IMR-90 (cell line): ENCODE data around the gene KTN1. TPM values are rescaled to one million over a fixed set of nuclear protein-coding genes. Genes with fewer than 3 reads are reported as not detected.

Source experiments
- ATAC-seq: fragments of 200-7000 bp; cut with Tn5 transposase; 2 replicates; pipeline ENCODE4 v1.9.1; 2020; ENCODE audit warnings: low read depth, mild to moderate bottlenecking, moderate library complexity
- BruUV-seq: library from RNA; stranded (reverse); fragments of 400-500 nt; replicated peaks from 2 replicates; lab custom pipeline; 2021; lab: Mats Ljungman, UMichigan
- CTCF ChIA-PET: fragments of 300-600 bp; formaldehyde crosslinking; extraction: SDS; loops from one replicate; lab custom pipeline; 2021; ENCODE audit warnings: antibody characterized with exemption; lab: Yijun Ruan, JAX
- POLR2A ChIA-PET: fragments of 300-600 bp; sonication (Branson Sonifier 250); formaldehyde crosslinking; loops from one replicate; lab custom pipeline; 2022; ENCODE audit warnings: antibody characterized with exemption; ENCODE audit not compliant: unreplicated experiment; lab: Charles Lee
- DNase-seq: peaks from one replicate; pipeline ENCODE4 v3.0.0; 2013
- H2AFZ ChIP-seq: replicated peaks from 2 replicates; pipeline ENCODE3; 2013; ENCODE audit warnings: low read length, mild to moderate bottlenecking; ENCODE audit not compliant: poor library complexity
- H2AK5ac ChIP-seq: 2 replicates; pipeline ENCODE4 v1.6.1; 2013; ENCODE audit warnings: low read depth, low read length, inconsistent platforms
- H2AK9ac ChIP-seq: replicated peaks from 2 replicates; pipeline ENCODE3; 2013; ENCODE audit warnings: mild to moderate bottlenecking, low read depth, low read length, moderate library complexity; ENCODE audit not compliant: poor library complexity
- H2BK120ac ChIP-seq: 2 replicates; pipeline ENCODE4 v1.6.1; 2013; ENCODE audit warnings: low read depth, low read length, inconsistent platforms
- H2BK15ac ChIP-seq: 3 replicates; pipeline ENCODE4 v1.6.1; 2013; ENCODE audit warnings: low read depth, low read length, inconsistent platforms
- H2BK20ac ChIP-seq: 2 replicates; pipeline ENCODE4 v1.6.1; 2013; ENCODE audit warnings: low read depth, mild to moderate bottlenecking, inconsistent platforms, low read length, moderate library complexity
- H2BK5ac ChIP-seq: 2 replicates; pipeline ENCODE4 v1.6.1; 2013; ENCODE audit warnings: mild to moderate bottlenecking, low read depth, low read length, inconsistent platforms; ENCODE audit not compliant: poor library complexity, severe bottlenecking
- H3K14ac ChIP-seq: replicated peaks from 2 replicates; pipeline ENCODE4 v1.6.1; 2013; ENCODE audit warnings: low read depth, low read length, inconsistent platforms
- H3K18ac ChIP-seq: 2 replicates; pipeline ENCODE4 v1.6.1; 2013; ENCODE audit warnings: low read depth, low read length, control low read depth
- H3K23ac ChIP-seq: 2 replicates; pipeline ENCODE4 v1.6.1; 2013; ENCODE audit warnings: low read depth, low read length, inconsistent platforms
- H3K27ac ChIP-seq: 2 replicates; pipeline ENCODE4 v1.5.1; 2013; ENCODE audit warnings: mild to moderate bottlenecking, control low read depth, low read length; ENCODE audit not compliant: insufficient read depth
- H3K27me3 ChIP-seq: 2 replicates; pipeline ENCODE4 v1.6.1; 2013; ENCODE audit warnings: low read length; ENCODE audit not compliant: control insufficient read depth, insufficient read depth
- H3K36me3 ChIP-seq: 2 replicates; pipeline ENCODE4 v1.6.1; 2013; ENCODE audit warnings: low read length, mixed read lengths; ENCODE audit not compliant: control insufficient read depth, insufficient read depth
- H3K4ac ChIP-seq: 2 replicates; pipeline ENCODE4 v1.6.1; 2013; ENCODE audit warnings: low read depth, low read length, inconsistent platforms
- H3K4me1 ChIP-seq: 2 replicates; pipeline ENCODE4 v1.6.1; 2013; ENCODE audit warnings: low read length, mixed read lengths; ENCODE audit not compliant: control insufficient read depth, insufficient read depth
- H3K4me2 ChIP-seq: 2 replicates; pipeline ENCODE4 v1.6.1; 2013; ENCODE audit warnings: low read depth, mild to moderate bottlenecking, control low read depth, low read length, moderate library complexity
- H3K4me3 ChIP-seq: 2 replicates; pipeline ENCODE4 v1.5.1; 2013; ENCODE audit warnings: low read depth, mild to moderate bottlenecking, control low read depth, low read length, moderate library complexity; ENCODE audit not compliant: insufficient read depth
- H3K56ac ChIP-seq: 2 replicates; pipeline ENCODE4 v1.6.1; 2013; ENCODE audit warnings: low read length, inconsistent platforms; ENCODE audit not compliant: insufficient read depth; ENCODE audit errors: extremely low read depth
- H3K79me1 ChIP-seq, 2 experiments: 2 replicates each; pipeline ENCODE4 v1.6.1; 2013; ENCODE audit warnings: low read length in 2 of 2, inconsistent platforms in 1 of 2, low read depth in 1 of 2
- H3K9ac ChIP-seq: 2 replicates; pipeline ENCODE4 v1.6.1; 2013; ENCODE audit warnings: low read depth, low read length, control low read depth
- H3K9me1 ChIP-seq: 2 replicates; pipeline ENCODE4 v1.6.1; 2013; ENCODE audit warnings: low read length, inconsistent platforms; ENCODE audit not compliant: insufficient read depth
- H3K9me3 ChIP-seq: 2 replicates; pipeline ENCODE4 v1.6.1; 2013; ENCODE audit warnings: low read length; ENCODE audit not compliant: control insufficient read depth, insufficient read depth
- H4K20me1 ChIP-seq: 2 replicates; pipeline ENCODE4 v1.6.1; 2013; ENCODE audit warnings: low read length, inconsistent platforms; ENCODE audit not compliant: insufficient read depth
- H4K5ac ChIP-seq: 2 replicates; pipeline ENCODE4 v1.6.1; 2013; ENCODE audit warnings: mild to moderate bottlenecking, low read depth, low read length, control low read depth
- H4K8ac ChIP-seq, 2 experiments: 2 replicates each; pipeline ENCODE4 v1.6.1; 2013; ENCODE audit warnings: low read depth in 2 of 2, low read length in 2 of 2, control low read depth in 1 of 2, inconsistent platforms in 1 of 2
- H4K91ac ChIP-seq: 2 replicates; pipeline ENCODE4 v1.6.1; 2013; ENCODE audit warnings: low read depth, low read length, inconsistent platforms; ENCODE audit not compliant: insufficient read depth
- RAD21 ChIP-seq: IDR thresholded peaks from 2 replicates; pipeline ENCODE4 v1.6.1; 2012; ENCODE audit warnings: low read length, improper control_type of control experiment
- USF2 ChIP-seq: fragments of 150-350 bp; IDR thresholded peaks from 2 replicates; pipeline ENCODE4 v1.6.1; 2017; ENCODE audit warnings: mild to moderate bottlenecking, antibody characterized with exemption, low read length, low read depth
- WGBS, 2 experiments: methylation state at CpG; one replicate each; pipeline versions ENCODE4 v1.1.5 to v1.1.7; 2013; ENCODE audit warnings: missing lambda C conversion rate in 2 of 2; ENCODE audit not compliant: insufficient read length in 1 of 2; ENCODE audit errors: extremely low coverage in 2 of 2; 5-methylcytosine and 5-hydroxymethylcytosine counted together
- dilution Hi-C: fragments of 300-500 bp; cut with HindIII; formaldehyde crosslinking; loops from one replicate; pipeline ENCODE4 v1.14.3; 2018; ENCODE audit warnings: low sequenced_read_pairs; ENCODE audit not compliant: unreplicated experiment
- in situ Hi-C: fragments of 300-500 bp; cut with MboI; formaldehyde crosslinking; loops from 3 replicates; pipeline ENCODE4 v1.14.3; 2019; ENCODE audit warnings: low sequenced_read_pairs, inconsistent platforms, mixed read lengths
- intact Hi-C: fragments of 100-400 bp; cut with micrococcal nuclease; formaldehyde crosslinking; loops from 2 replicates; pipeline ENCODE4 v1.10.0; 2022
- polyA plus RNA-seq, 3 experiments: library from polyadenylated mRNA; depleted of rRNA; stranded (reverse); fragments of >200 nt; gene quantifications; 2 replicates each; pipeline ENCODE4 v1.2.3, GENCODE V29; 2012; ENCODE audit warnings: low replicate concordance in 1 of 3
- total RNA-seq: library from RNA; depleted of rRNA; stranded (reverse); fragments of >200 nt; gene quantifications from 2 replicates; pipeline ENCODE4 v1.2.3, GENCODE V29; 2012

KTN1 gene
- total and polyA plus RNA-seq, 2 of the 4 experiments (the other 2 are of a cell fraction): 42.1 to 57.2 TPM

- in situ Hi-C loops: no loop called here
- no peak overlapping the region for H3K4ac ChIP-seq
- TF ChIP-seq RAD21 (no peak), USF2 (no peak)
- H4K5ac ChIP-seq: no peak overlapping the region
- H3K9me3 ChIP-seq: peaks cover 5% of the 10 kb centered on the region
- intact Hi-C loops: no loop called here
- WGBS, 2 experiments: no CpG with 5 or more reads among the region's 1 CpG
- ChIA-PET CTCF (no interaction called here), POLR2A (no interaction called here)
- no peak overlapping the region for H2BK15ac ChIP-seq
- H3K9me1 ChIP-seq: peaks cover 2% of the 10 kb centered on the region; the same call in 1 of the 2 replicates
- no peak overlapping the region for H2BK20ac ChIP-seq
- no peak overlapping the region for H2AFZ ChIP-seq
- no peak overlapping the region for H3K4me2 ChIP-seq
- H3K14ac ChIP-seq: no peak overlapping the region
- no peak overlapping the region for H4K8ac ChIP-seq
- no peak overlapping the region for H2AK5ac ChIP-seq
- H3K4me1 ChIP-seq: no peaks in the 10 kb centered on the region
- H2AK9ac ChIP-seq: no peak overlapping the region
- no peaks in the 10 kb centered on the region for H3K27me3 ChIP-seq
- H2BK120ac ChIP-seq: no peak overlapping the region
- no peak overlapping the region for H3K9ac ChIP-seq
- ATAC-seq (no peak), DNase-seq (no peak)
- H4K91ac ChIP-seq: no peak overlapping the region
- peaks cover 39% of the 10 kb centered on the region for H3K36me3 ChIP-seq
- BruUV-seq: no TSS peak
- no peak overlapping the region for H2BK5ac ChIP-seq
- H3K18ac ChIP-seq: no peak overlapping the region
- H3K4me3 ChIP-seq: no peak overlapping the region
- no peak overlapping the region for H3K56ac ChIP-seq
- dilution Hi-C loops: no loop called here
- no peak overlapping the region for H3K27ac ChIP-seq
- H3K79me1 ChIP-seq: peaks cover 4 to 13% of the 10 kb centered on the region in 2 experiments; a peak in 3 of 4 replicates
- no peaks in the 10 kb centered on the region for H4K20me1 ChIP-seq
- H3K23ac ChIP-seq: no peak overlapping the region
These were observed 40.3 kb downstream of the KTN1 start for GRCh38 chr14:55620277-55620676.
